Measurements from ENCODE around the gene CLEC18C.

- no peak for TF ChIP-seq CTCF (conservative IDR thresholded peaks at IDR 0.05; ENCODE audit: low read depth, low read length)
- TF ChIP-seq EZH2 (IDR thresholded peaks at IDR 0.05; ENCODE audit: borderline replicate concordance, low read depth, low read length, poor library complexity, severe bottlenecking) = no peak
Observed at GRCh38 chr16:70163596-70163995, 10.0 kb upstream of the CLEC18C start.
